OCI-LY3 (cell line): Measurements from ENCODE around the gene BRPF1.

Experiments used
- H2AFZ ChIP-seq: fragments of 200-600, 300-600 bp; shearing (Covaris generic); 2 replicates; pipeline ENCODE4 v1.6.0; 2014; ENCODE audit warnings: antibody characterized with exemption, low read depth, low read length
- H3K27ac ChIP-seq: fragments of 200-600, 300-600 bp; sonication (generic); 2 replicates; pipeline ENCODE4 v1.5.1; 2014; ENCODE audit warnings: mild to moderate bottlenecking, low read length, moderate library complexity, mixed read lengths
- H3K27me3 ChIP-seq: fragments of 200-600, 300-600 bp; sonication (generic); 2 replicates; pipeline ENCODE4 v1.6.1; 2014; ENCODE audit warnings: low read depth, low read length, mixed read lengths
- H3K36me3 ChIP-seq: fragments of 200-600, 300-600 bp; sonication (generic); replicated peaks from 2 replicates; pipeline ENCODE3; 2014; ENCODE audit warnings: low read depth, low read length, mixed read lengths
- H3K4me1 ChIP-seq: fragments of 300-600, 200-600 bp; sonication (generic); 2 replicates; pipeline ENCODE4 v1.6.1; 2014; ENCODE audit warnings: low read length, mixed read lengths
- H3K4me2 ChIP-seq: fragments of 200-600, 300-600 bp; sonication (generic); 2 replicates; pipeline ENCODE4 v1.6.1; 2014; ENCODE audit warnings: low read length, mixed read lengths
- H3K4me3 ChIP-seq: fragments of 300-600, 200-600 bp; sonication (generic); 2 replicates; pipeline ENCODE4 v1.5.1; 2014; ENCODE audit warnings: antibody characterized with exemption, mild to moderate bottlenecking, low read length, moderate library complexity
- H3K79me2 ChIP-seq: fragments of 300-600, 200-600 bp; shearing (Covaris generic); 2 replicates; pipeline ENCODE4 v1.6.1; 2014; ENCODE audit warnings: mild to moderate bottlenecking, low read length, mixed read lengths
- H3K9ac ChIP-seq: fragments of 300-600, 200-600 bp; shearing (Covaris generic); 2 replicates; pipeline ENCODE4 v1.6.0; 2014; ENCODE audit warnings: mild to moderate bottlenecking, low read length, moderate library complexity
- H3K9me3 ChIP-seq: fragments of 200-600, 300-600 bp; shearing (Covaris generic); 2 replicates; pipeline ENCODE4 v1.6.1; 2014; ENCODE audit warnings: low read length, mixed read lengths; ENCODE audit not compliant: insufficient read depth
- H4K20me1 ChIP-seq: fragments of 200-600, 300-600 bp; sonication (generic); 2 replicates; pipeline ENCODE4 v1.6.1; 2016; ENCODE audit warnings: low read length, mixed read lengths; ENCODE audit not compliant: insufficient read depth
- EZH2phosphoT487 ChIP-seq: fragments of 200-600 bp; shearing (Covaris generic); IDR thresholded peaks from 2 replicates; pipeline ENCODE4 v1.6.1; 2018; ENCODE audit warnings: antibody characterized with exemption, mixed run types, low read depth
- TF ChIP-seq, protein P1 (sequence below): fragments of 200-600, 300-600 bp; sonication (generic); IDR thresholded peaks from 2 replicates; pipeline ENCODE4 v1.5.1; 2014; ENCODE audit warnings: antibody characterized with exemption, low read length, low read depth

The BRPF1 gene

DNA sequence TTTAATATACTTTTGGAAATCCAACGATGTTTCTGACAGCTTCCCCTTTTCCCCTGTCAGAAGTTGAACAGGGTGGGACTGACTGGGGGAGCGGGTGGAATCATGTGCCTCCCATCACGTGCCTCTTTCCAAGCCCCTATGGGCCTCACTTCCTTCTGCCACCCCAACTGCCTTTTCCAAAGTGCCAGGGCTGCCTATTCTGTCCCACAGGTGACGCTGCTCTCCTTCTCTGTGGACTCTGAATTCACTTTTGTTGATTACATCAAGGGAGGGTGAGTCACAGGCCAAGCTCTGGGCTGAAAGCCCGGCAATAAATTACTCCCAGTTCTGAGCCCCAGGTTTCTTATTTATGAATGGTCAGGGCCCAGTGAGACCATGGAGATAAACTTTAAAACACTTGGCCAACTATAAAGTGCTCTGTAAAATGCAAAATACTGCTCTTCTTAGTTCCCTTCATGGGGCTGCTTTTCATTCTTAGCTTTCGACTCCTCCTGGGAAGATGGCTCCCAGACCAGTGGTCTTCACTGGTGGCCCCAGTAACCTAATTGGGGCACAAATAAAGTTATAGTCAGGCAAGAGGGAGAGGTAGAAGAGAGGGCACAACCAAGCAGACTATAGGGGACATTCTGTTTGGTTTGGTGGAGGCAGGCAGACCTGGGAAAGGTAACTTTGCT lies 15.6 kb upstream of the BRPF1 start:
- H3K27me3 ChIP-seq, result 0 out of 2 replicates have a peak, but pooled peaks cover 3% of the 10 kb centered on the region
- no peaks in the 10 kb centered on the region for H3K79me2 ChIP-seq
- no peaks in the 10 kb centered on the region for H4K20me1 ChIP-seq
- no peak overlapping the region for H3K4me2 ChIP-seq
- TF ChIP-seq, protein P1, sequence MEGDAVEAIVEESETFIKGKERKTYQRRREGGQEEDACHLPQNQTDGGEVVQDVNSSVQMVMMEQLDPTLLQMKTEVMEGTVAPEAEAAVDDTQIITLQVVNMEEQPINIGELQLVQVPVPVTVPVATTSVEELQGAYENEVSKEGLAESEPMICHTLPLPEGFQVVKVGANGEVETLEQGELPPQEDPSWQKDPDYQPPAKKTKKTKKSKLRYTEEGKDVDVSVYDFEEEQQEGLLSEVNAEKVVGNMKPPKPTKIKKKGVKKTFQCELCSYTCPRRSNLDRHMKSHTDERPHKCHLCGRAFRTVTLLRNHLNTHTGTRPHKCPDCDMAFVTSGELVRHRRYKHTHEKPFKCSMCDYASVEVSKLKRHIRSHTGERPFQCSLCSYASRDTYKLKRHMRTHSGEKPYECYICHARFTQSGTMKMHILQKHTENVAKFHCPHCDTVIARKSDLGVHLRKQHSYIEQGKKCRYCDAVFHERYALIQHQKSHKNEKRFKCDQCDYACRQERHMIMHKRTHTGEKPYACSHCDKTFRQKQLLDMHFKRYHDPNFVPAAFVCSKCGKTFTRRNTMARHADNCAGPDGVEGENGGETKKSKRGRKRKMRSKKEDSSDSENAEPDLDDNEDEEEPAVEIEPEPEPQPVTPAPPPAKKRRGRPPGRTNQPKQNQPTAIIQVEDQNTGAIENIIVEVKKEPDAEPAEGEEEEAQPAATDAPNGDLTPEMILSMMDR, result peak; percentile 36; the same call in 1 of the 2 replicates
- TF ChIP-seq EZH2phosphoT487, result no peak
- peak overlapping the region; percentile 31; the same call in 1 of the 2 replicates for H2AFZ ChIP-seq
- H3K36me3 ChIP-seq, result no peaks in the 10 kb centered on the region
- no peak overlapping the region for H3K27ac ChIP-seq
- no peak overlapping the region for H3K9ac ChIP-seq
- no peaks in the 10 kb centered on the region for H3K9me3 ChIP-seq
- H3K4me3 ChIP-seq, result no peak overlapping the region
- 0 out of 2 replicates have a peak, but pooled peaks cover 2% of the 10 kb centered on the region for H3K4me1 ChIP-seq

DNA sequence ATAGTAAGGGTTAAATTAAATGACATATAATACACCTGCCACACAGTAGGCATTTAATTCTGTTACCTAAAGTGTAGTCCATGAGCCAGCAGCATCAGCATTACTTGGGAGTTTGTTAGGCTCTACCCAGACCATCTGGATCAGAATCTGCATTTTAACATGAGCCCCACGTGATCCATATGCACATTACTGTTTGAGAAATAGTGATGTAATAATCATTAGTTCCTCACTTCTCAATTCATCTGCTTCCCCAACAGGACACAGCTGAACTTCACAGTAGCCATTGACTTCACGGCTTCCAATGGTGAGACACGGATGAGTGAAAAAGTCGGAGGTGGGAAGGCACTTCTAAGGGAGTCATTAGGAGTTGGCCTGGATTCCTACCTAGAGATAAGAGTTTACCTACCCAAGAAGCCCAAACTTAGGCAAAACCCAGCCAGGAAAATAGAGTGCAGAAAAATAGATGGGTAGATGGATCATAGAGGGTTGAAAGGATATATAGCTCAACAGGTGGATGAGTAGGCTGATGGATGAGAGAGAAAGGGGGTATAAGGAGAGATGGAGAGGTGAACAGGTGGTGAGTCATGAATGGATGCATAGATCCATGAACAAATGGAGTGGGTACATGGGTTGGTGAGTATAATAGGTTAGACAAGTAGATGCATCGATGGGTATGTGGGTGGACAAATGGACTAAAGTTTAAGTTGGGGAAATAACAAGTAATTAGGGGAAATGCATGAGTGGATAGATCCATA lies 14.6 kb upstream of the BRPF1 start:
- H3K4me3 ChIP-seq, result no peak overlapping the region
- H3K9ac ChIP-seq, result no peak overlapping the region
- H3K27ac ChIP-seq, result no peak overlapping the region
- 0 out of 2 replicates have a peak, but pooled peaks cover 10% of the 10 kb centered on the region for H3K27me3 ChIP-seq
- H3K4me1 ChIP-seq, result peaks cover 6% of the 10 kb centered on the region; the same call in 1 of the 2 replicates
- no peak overlapping the region for H3K4me2 ChIP-seq
- TF ChIP-seq EZH2phosphoT487, result no peak
- TF ChIP-seq, protein P1, result no peak
- H3K9me3 ChIP-seq, result no peaks in the 10 kb centered on the region
- H3K36me3 ChIP-seq, result no peaks in the 10 kb centered on the region
- no peak overlapping the region for H2AFZ ChIP-seq
- no peaks in the 10 kb centered on the region for H4K20me1 ChIP-seq
- no peaks in the 10 kb centered on the region for H3K79me2 ChIP-seq

DNA sequence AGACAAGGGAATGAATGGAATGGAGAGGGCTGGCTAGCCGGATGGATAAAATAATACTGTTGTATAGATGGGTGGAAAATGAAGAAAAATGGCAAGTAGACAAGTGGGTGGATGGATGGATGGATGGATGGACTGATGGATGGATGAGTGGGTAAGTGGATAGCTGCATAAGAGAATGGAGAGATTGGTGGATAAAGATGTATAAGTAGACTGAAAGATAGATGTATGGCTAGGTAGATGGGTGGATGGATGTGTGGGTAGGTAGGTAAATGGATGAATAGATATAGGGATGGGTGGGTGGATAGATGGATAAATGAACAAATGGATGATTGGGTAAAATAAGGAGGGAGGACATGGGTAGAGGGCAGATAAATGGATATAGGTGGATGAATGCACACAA lies 14.0 kb upstream of the BRPF1 start:
- Histone ChIP-seq H2AFZ (no peak overlapping the region), H3K27me3 (0 out of 2 replicates have a peak, but pooled peaks cover 10% of the 10 kb centered on the region), H3K27ac (no peak overlapping the region), H3K4me3 (no peak overlapping the region), H3K36me3 (no peaks in the 10 kb centered on the region), H3K79me2 (no peaks in the 10 kb centered on the region), H3K4me1 (peaks cover 6% of the 10 kb centered on the region; the same call in 1 of the 2 replicates), H4K20me1 (no peaks in the 10 kb centered on the region), H3K9ac (no peak overlapping the region), H3K4me2 (no peak overlapping the region), H3K9me3 (no peaks in the 10 kb centered on the region)
- TF ChIP-seq, protein P1, result no peak
- TF ChIP-seq EZH2phosphoT487, result no peak

DNA sequence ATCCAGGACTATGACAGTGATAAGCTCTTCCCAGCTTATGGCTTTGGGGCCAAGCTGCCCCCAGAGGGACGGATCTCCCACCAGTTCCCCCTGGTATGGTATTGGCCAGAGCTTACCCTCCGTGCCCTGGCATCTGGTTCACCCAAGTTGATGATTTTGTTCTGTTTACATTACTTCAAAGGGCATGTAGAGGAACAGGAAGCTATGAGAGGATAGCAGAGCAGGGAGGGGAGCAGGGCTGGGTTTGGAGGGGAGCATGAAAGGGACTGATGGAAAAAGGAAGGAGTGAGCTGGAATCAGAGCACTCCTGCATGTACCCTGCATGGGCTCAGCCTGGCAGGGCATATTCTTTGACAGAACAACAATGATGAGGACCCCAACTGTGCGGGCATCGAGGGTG lies 13.4 kb upstream of the BRPF1 start:
- Histone ChIP-seq H4K20me1 (no peaks in the 10 kb centered on the region), H3K4me3 (no peak overlapping the region), H3K27ac (no peak overlapping the region), H3K27me3 (0 out of 2 replicates have a peak, but pooled peaks cover 10% of the 10 kb centered on the region), H3K79me2 (no peaks in the 10 kb centered on the region), H3K9ac (no peak overlapping the region), H3K4me1 (peaks cover 6% of the 10 kb centered on the region; the same call in 1 of the 2 replicates), H3K9me3 (no peaks in the 10 kb centered on the region), H3K36me3 (no peaks in the 10 kb centered on the region), H2AFZ (no peak overlapping the region), H3K4me2 (no peak overlapping the region)
- TF ChIP-seq, protein P1, result no peak
- no peak for TF ChIP-seq EZH2phosphoT487
